GM18499 (cell line): ENCODE data around the gene GZMM.

Experiments
- ATAC-seq: cut with Tn5 transposase; IDR thresholded peaks from one replicate; pipeline ENCODE4 v1.9.1; 2021; ENCODE audit warnings: moderate number of reproducible peaks; ENCODE audit not compliant: insufficient read depth, unreplicated experiment

Gene GZMM

GRCh38 chr19:558770-559439 lies 15.1 kb downstream of the GZMM start:
- ATAC-seq = no peak

DNA sequence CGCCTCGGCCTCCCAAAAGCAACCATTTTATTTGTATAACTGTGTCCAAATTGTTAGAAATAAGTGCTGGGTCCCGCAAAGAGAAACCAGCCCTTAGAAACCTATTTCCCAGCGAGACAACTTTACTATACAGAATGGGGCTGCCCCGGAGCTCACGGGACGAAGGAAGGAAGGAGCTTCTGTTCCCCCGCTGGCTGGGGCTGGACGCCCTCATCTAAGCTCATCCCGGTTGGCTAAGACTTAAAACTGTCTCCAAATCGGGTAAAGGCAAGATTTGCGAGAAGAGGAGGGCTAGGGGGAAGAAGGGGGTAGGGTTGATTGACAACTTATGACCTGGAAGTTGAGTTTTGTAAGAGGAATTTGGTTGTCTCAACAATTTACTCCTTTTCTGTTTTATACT lies 16.3 kb downstream of the GZMM start:
- ATAC-seq = no peak

DNA sequence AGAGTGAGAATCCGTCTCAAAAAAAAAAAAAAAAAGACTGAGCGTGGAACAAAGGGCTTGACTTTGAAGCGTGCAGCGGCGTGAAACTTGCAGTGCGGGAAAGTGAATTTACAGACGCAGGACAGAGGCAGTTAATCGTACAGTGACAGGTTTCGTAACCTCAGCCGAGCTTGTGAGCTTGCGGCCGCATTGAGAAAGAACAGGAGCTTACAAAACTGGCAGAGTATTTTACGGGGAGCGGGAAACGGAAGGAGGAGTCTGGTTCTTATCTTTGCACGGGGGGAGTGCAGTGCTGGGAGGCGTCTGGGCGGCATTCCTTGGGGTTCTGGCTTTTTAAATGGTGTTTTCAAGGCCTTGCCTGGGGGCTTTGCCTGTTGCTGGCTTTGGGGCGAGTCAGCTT lies 22.6 kb downstream of the GZMM start:
- no peak for ATAC-seq

GRCh38 chr19:566844-567243 lies 23.0 kb downstream of the GZMM start:
- ATAC-seq = no peak

- ATAC-seq = no peak
These were observed 23.5 kb downstream of the GZMM start for GRCh38 chr19:567296-567900.

DNA sequence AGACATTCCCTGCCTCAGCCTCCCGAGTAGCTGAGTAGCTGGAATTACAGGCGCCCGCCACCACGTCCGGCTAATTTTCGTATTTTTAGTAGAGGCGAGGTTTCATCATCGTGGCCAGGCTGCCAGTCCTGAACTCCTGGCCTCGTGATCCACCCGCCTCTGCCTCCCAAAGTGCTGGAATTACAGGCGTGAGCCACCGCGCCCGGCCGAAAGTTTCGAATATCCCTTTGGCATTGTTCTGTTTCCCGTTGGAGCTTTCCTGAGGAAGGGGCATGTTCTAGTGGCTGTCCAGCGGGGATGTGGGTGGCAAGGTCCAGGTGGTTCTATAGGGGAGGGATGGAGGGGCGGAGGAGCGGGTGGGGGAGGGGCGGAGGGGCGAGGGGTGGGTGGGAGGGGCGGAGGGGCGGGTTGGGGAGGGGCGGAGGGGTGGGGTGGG lies 26.4 kb downstream of the GZMM start:
- no peak for ATAC-seq

DNA sequence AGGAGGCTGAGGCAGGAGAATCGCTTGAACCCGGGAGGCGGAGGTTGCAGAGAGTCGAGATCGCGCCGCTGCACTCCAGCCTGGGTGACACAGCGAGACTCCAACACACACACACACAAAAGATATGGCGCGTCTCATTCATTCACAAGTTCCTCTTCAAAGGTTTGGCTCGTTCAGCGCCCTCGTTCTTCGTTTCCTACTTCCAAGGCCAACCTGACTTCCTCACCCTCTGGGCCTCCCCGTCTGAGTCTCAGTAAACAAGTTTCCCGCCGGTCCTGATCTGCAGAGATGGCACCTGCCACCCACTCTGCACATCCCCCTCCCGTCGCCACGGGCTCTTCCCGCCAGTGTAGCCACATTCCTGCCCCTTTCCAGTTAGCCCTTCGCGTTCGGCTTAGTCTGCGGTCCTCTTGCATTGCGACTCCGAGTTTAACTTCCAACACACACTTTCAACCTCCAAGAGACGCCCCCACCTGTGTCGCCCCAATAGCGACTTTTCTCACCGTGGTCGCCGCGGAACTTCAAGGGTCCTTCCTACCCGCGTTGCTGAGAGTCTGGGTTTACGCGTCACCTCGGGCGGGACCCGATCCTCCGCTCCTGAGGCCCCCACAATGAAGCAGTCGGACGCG lies 27.2 kb downstream of the GZMM start:
- ATAC-seq = no peak

GRCh38 chr19:571566-571974 lies 27.7 kb downstream of the GZMM start:
- ATAC-seq = no peak

DNA sequence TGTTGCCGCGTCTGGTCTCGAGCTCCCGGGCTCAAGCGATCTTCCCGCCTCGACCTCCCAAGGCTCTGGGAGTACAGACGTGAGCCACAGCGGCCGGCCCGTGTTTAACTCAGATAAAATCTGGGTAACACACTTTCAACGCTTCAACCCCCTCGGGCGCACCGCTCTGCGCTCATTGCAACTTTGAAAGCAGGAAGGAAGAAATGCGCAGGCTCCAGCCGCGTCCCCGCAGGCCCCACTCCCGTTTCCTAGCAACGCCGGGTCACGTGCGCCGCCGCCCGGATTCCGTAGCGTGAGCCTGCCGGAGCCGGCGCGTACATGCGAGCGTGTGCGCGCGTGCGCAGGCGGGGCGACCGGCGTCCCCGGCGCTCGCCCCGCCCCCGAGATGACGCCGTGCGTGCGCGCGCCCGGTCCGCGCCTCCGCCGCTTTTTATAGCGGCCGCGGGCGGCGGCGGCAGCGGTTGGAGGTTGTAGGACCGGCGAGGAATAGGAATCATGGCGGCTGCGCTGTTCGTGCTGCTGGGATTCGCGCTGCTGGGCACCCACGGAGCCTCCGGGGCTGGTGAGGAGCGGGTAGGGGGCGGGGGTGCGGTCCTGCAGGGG lies 28.4 kb downstream of the GZMM start, which contains the start of gene BSG:
TSS of gene BSG (plus strand) at position 457 of the 603 bp plus-strand sequence. CDS start at position 496, 39 bp downstream.
- ATAC-seq = no peak

DNA sequence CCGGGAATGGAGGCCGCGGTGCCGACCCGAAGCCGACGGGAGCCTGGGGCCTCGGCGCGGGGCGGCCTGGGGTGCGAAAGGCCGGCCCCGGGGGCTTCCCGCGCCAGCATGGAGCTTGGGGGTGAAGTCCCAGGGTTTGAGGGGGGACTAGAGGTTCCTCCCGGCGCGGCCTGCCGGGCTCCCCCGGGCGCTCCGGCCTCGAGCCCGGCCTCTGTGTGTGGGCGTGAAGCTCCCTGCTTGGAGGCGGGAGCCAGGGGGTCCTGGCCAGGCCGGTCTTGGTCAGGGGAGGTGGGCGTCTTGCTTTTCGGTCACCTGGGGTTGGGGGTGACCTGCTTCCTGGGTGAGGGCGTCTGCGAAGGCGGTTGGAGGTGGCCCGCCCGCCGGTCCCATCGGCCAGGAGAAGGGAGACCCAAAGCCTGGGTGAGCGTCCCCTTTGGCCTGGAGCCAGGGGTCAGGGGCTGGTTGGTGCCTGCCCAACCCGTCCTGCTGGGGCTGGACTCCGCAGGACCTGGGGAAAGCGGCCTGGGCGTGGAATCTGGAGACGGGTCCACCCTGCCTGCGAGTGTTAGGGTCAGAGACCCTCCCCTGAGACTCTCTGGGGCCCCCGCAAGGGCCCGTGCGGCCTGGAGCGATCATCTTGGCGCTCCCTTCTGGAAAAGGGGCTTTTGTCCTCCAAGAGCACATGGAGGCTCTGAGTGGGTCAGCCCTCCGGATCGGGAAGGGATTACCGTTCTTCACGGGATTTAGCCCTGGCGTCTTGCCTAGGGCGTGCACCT lies 29.1 kb downstream of the GZMM start:
- no peak for ATAC-seq

DNA sequence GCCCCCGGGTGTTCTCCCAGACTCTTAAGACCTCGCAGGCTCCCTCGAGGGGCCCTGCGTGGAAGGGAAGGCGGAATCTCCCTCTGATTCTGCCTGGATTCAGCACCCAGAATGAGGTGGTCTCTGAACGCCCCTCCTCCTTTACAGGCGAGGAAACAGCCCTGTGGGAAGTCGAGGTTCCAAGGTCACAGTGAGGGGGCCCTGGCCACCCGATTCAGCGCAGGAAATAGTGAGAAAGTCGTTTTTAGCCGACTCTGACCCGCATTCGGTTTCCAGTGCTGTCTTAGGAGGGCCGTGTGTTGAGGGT lies 29.6 kb downstream of the GZMM start:
- ATAC-seq = no peak

DNA sequence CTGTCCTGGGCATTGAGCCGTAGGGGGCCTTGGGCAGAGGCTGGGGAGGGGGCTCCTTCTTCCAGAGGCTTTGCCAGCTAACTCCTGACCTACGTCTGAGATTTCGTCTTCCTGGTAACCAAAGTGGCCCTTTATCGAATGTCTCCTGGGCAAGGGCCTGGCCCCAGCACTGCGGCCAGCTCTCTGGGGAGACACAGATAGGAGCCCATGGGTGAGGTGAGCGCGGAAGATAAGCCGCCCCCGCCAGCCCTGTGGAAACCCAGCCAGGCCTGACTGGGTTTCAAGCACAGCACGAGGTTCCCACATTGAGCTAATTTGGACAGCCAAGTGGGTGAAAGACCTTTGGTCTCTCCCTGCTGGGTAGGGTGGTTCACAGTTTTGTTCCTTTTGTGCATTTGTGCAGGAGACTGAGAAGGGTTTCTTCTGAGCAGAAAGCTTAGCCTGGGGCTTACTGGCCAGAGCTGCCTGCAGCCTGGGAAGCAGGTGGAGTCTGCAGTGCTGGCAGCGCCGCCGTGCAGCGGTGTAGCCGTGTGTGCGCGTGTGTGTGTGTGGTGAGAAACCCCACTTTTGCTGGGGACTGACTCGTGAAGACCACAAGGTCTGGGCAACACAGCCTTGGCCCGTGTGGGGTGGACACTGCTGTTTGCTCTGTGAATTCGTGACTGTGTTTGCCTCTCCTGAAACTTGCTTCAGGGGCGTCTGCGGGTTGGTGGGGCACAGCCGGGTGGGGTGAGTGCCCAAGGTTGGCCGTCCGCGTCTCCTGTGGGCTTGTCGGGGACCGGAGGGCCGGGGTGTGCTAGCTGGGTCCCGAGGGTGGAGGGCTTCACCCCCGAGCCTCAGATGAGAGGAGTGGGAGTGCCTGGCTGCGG lies 31.0 kb downstream of the GZMM start:
- ATAC-seq = no peak

DNA sequence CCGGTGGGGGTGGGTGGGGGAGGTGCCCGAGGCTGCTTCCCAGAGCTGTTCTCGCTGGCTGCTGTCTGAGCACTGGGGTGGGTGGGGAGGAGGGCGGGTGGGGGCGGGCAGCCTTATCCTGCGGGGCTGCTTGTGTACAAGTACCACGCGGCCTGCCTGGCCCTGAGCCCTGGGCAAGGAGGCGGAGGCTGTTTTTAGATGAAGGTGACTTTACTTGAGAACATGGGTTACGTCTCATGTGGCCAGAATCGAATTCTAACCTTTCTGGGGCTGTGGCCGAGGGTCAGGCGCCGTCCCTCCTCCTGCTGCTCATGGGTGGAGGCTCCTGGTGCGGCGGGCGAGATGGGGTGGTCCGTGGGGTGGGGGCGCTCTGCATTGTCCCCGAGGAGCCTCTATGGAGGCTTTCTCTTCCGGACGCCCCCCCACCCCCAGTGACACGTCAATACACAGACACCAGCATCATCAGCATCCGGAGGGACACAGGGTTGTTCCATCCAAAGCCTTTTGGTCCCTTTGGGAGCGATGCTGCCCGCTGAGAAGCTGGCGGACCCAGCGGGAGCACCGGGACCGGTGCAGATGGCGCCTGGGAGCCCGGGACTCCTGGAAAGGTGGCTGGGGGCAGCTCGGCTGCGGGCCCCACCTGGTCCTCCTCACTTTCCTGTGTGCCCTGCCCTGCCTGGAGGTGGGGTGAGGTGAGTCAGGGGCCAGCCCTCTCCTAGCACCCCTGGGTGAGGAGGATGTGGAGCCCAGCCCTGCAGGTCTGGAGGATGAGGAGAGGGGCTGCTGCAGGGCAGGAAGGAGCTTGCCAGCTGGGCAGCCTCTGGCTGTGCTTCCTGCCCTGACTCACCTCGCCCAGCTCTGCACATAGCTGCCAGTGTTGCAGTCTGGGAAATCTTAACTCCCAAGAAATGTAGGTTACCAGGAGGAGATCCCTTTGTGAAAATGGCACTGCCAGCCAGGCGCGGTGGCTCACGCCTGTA lies 32.0 kb downstream of the GZMM start:
- ATAC-seq = no peak

DNA sequence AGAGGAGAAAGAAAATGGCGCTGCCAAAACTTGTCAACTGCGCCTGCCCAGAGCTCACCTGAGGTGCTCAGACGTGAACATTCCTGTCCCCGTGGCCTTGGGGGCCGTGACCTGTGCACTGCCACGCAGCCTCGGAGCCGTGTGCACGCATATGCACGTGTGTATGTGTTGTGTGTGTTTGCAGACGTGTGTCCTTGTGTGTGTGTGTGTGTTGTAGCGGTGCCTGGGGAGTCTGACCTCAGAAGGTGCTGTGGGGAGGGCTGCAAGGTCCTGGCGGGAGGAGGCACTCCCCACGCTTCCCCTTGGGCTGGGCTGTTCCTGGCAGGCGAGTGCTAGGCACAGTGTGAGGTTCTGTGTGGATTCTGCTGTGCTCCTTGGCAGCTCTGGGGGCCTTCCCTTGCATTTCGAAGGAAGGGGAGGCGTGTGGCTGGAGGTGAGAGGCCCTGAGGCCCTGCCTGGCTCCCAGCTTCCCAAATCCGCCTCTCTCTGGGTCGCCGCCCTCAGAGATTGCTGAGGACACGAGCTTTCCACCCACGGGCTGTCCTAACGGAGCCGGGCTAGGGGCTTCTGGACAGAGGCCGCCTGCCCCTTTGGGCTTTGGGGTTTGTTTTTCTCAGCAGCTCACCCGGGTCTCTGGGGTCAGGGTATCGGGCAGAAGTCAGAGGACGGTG lies 33.0 kb downstream of the GZMM start:
- ATAC-seq = no peak

DNA sequence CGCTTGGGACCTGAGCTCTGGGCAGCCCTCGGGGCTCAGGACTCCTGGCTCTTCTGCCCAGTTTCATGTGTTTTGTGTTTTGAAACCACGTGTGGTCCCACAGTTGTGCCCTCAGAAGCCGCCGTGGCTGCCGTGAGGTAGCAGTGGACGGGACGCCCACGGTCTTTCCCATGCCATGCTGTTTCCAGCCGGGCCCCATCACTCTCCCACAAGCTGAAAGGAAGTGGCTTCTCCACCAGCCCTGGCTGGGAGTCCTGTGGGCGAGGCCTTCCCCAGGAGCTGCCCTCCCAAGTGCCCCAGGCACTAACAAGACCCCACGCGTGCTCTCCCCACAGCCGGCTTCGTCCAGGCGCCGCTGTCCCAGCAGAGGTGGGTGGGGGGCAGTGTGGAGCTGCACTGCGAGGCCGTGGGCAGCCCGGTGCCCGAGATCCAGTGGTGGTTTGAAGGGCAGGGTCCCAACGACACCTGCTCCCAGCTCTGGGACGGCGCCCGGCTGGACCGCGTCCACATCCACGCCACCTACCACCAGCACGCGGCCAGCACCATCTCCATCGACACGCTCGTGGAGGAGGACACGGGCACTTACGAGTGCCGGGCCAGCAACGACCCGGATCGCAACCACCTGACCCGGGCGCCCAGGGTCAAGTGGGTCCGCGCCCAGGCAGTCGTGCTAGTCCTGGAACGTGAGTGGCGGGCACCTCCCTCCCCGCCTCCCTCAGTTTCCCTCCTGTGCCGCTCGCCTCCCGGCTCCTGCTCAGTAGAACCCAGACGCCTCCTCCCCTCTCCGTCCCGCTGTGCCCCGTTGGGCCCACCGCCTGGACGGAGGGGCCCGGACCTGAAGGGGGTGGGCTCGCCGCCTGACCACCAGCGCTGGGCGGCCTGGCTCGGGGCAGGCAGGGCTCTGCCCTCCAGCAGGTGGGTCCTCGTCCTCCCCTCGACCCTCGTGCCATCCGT lies 33.9 kb downstream of the GZMM start:
- ATAC-seq = no peak

GRCh38 chr19:579111-579841 lies 35.4 kb downstream of the GZMM start:
- ATAC-seq = no peak

DNA sequence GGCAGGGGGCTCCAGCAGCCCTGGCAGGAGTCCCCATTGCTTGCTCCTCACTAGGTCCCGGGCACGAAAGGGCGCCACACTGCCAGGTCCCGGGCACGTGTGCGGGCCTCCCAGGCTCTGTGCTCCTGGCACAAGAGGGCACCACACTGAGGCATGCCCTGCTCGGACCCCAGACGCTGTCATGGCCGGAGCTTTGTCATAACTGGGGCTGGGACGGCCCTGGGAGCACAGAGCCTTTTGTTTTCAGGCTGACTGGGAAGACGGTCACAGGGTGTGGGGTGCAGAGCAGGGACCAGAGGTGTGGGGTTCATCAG lies 35.9 kb downstream of the GZMM start:
- ATAC-seq = no peak
